ENCODE measurements around the gene CACNA1D. TPM values are rescaled to one million over a fixed set of nuclear protein-coding genes. Genes with fewer than 3 reads are reported as not detected.

The CACNA1D gene
- total and polyA plus RNA-seq, 2 donors (not counting 1 experiment from before 2014, with no cell fraction given): 0.17 to 0.37 TPM

- peaks cover 33% of the 10 kb centered on the region for H3K27me3 ChIP-seq (ENCODE audit: control insufficient read depth, insufficient read depth, low read length)
- TF ChIP-seq CTCF (conservative IDR thresholded peaks at IDR 0.05 in 1 of 2, IDR thresholded peaks at IDR 0.05 in 1 of 2; ENCODE audit: low read depth in 1 of 2, low read length in 2 of 2) (no peak), EZH2 (IDR thresholded peaks at IDR 0.05; ENCODE audit: low read length, missing control alignments) (no peak)
- DNase-seq (ENCODE audit: low read depth in 2 of 2): no peak
These were observed 349.1 kb downstream of the CACNA1D start for GRCh38 chr3:53843195-53844177.

GRCh38 chr3:53844262-53845102 is 350.1 kb downstream of the CACNA1D start:
- DNase-seq (ENCODE audit: low read depth in 2 of 2): no peak
- Histone ChIP-seq H3K4me1 (ENCODE audit: control insufficient read depth, extremely low read depth, insufficient read depth, low read length) (no peaks in the 10 kb centered on the region), H3K27ac (ENCODE audit: insufficient read depth, low read length) (no peak overlapping the region), H3K4me3 (replicated peaks in 1 of 4; ENCODE audit: control extremely low read depth in 1 of 4, insufficient read depth in 1 of 4, low read depth in 3 of 4, low read length in 4 of 4) (no peak overlapping the region), H3K9ac (ENCODE audit: insufficient read depth, low read length) (no peak overlapping the region), H3K27me3 (ENCODE audit: control insufficient read depth, insufficient read depth, low read length) (peaks cover 35% of the 10 kb centered on the region), H2AFZ (ENCODE audit: low read length) (no peak overlapping the region), H3K79me2 (ENCODE audit: control insufficient read depth, insufficient read depth, low read length) (no peaks in the 10 kb centered on the region), H4K20me1 (ENCODE audit: control insufficient read depth, extremely low read depth, insufficient read depth, low read length) (no peaks in the 10 kb centered on the region), H3K4me2 (ENCODE audit: extremely low read depth, insufficient read depth, low read length) (no peak overlapping the region), H3K9me3 (ENCODE audit: control insufficient read depth, insufficient read depth, low read depth, low read length) (no peaks in the 10 kb centered on the region), H3K36me3 (ENCODE audit: control insufficient read depth, insufficient read depth, low read length) (no peaks in the 10 kb centered on the region)
- TF ChIP-seq EZH2 (IDR thresholded peaks at IDR 0.05; ENCODE audit: low read length, missing control alignments) (no peak), CTCF (conservative IDR thresholded peaks at IDR 0.05 in 1 of 2, IDR thresholded peaks at IDR 0.05 in 1 of 2; ENCODE audit: low read depth in 1 of 2, low read length in 2 of 2) (no peak)

More at GRCh38 chr3:53843195-53844177, 349.1 kb downstream of the CACNA1D start:
- Histone ChIP-seq H3K79me2 (ENCODE audit: control insufficient read depth, insufficient read depth, low read length) (no peaks in the 10 kb centered on the region), H2AFZ (ENCODE audit: low read length) (no peak overlapping the region), H3K4me1 (ENCODE audit: control insufficient read depth, extremely low read depth, insufficient read depth, low read length) (no peaks in the 10 kb centered on the region), H3K9me3 (ENCODE audit: control insufficient read depth, insufficient read depth, low read depth, low read length) (no peaks in the 10 kb centered on the region), H3K4me2 (ENCODE audit: extremely low read depth, insufficient read depth, low read length) (no peak overlapping the region), H3K4me3 (replicated peaks in 1 of 4; ENCODE audit: control extremely low read depth in 1 of 4, insufficient read depth in 1 of 4, low read depth in 3 of 4, low read length in 4 of 4) (no peak overlapping the region), H3K27ac (ENCODE audit: insufficient read depth, low read length) (no peak overlapping the region), H4K20me1 (ENCODE audit: control insufficient read depth, extremely low read depth, insufficient read depth, low read length) (no peaks in the 10 kb centered on the region), H3K9ac (ENCODE audit: insufficient read depth, low read length) (no peak overlapping the region), H3K36me3 (ENCODE audit: control insufficient read depth, insufficient read depth, low read length) (no peaks in the 10 kb centered on the region)
